ENCODE measurements around the gene FGFBP3. TPM values are rescaled to one million over a fixed set of nuclear protein-coding genes. Genes with fewer than 3 reads are reported as not detected.

Gene FGFBP3
- total RNA-seq, 1 donor from 2014 or later: 0.27 TPM

DNA sequence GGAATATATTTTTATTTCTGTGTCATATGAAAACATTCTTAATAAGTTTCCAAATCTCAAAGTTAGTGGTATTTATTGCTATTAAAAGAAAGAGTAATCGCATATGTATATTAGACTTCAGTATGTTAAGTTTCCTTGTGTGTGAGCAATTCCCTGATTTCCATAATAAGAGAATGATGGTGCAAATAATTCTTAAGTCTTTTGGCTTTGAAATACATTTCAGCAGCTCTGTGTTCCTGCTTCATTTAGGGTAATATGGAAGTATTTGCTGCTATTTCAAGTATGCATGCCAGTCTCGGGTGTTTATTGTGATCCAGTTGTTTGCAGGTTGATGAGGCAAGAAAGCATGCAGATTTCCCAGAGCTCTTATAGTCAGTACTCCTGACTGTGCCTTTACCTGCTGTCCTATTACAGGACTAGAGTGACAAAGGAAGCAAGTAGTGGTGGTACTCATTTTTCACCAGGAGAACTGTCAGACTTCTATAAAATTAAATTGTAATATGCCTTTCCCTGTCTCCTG lies 43.7 kb downstream of the FGFBP3 start:
- ATAC-seq: no peak

GRCh38 chr10:91864744-91865143 lies 44.5 kb downstream of the FGFBP3 start:
- DNase-seq: no peak
- no peak for ATAC-seq
- intact Hi-C loops (cut with micrococcal nuclease): no loop called here

More for the DNA sequence above, 43.7 kb downstream of the FGFBP3 start:
- intact Hi-C loops (cut with micrococcal nuclease): no loop called here
- DNase-seq: no peak

GRCh38 chr10:91864099-91864498 lies 45.2 kb downstream of the FGFBP3 start:
- intact Hi-C loops (cut with micrococcal nuclease): no loop called here
- DNase-seq: no peak
- no peak for ATAC-seq

- ATAC-seq (no peak), DNase-seq (no peak)
- intact Hi-C loops (cut with micrococcal nuclease): no loop called here
Observed at GRCh38 chr10:91860885-91861284, 48.4 kb downstream of the FGFBP3 start.

GRCh38 chr10:91856637-91857036 lies 52.6 kb downstream of the FGFBP3 start:
- DNase-seq (no peak), ATAC-seq (no peak)
- intact Hi-C loops (cut with micrococcal nuclease): no loop called here

Other genes with a start within 250 kb of the FGFBP3 start
- gene TNKS2, start 111.1 kb downstream of the FGFBP3 start, total RNA-seq: 15.3 TPM
- gene BTAF1, start 14.3 kb upstream of the FGFBP3 start, total RNA-seq: 13.1 TPM

Data from left ventricle myocardium superior (tissue), 1 donor.